ENCODE measurements around the gene SDK2. TPM values are rescaled to one million over a fixed set of nuclear protein-coding genes. Genes with fewer than 3 reads are reported as not detected.

SDK2 gene
- total and polyA plus RNA-seq, 2 experiments from 2014 or later = 0.74 to 5.1 TPM

- Histone ChIP-seq H2AFZ (no peak overlapping the region), H3F3A (replicated peaks; ENCODE audit: low read depth) (no peaks in the 10 kb centered on the region), H3K36me3 (ENCODE audit: insufficient read depth) (no peaks in the 10 kb centered on the region), H3K9me2 (ENCODE audit: insufficient read depth) (no peaks in the 10 kb centered on the region), H3K27me3 (ENCODE audit: insufficient read depth) (no peaks in the 10 kb centered on the region), H3K79me2 (replicated peaks; ENCODE audit: insufficient read depth) (no peaks in the 10 kb centered on the region), H3K4me1 (ENCODE audit: insufficient read depth) (peaks cover 18% of the 10 kb centered on the region; the same call in 1 of the 2 replicates), H3K4me2 (no peak overlapping the region), H3K4me3 (no peak overlapping the region), H4K20me1 (replicated peaks; ENCODE audit: insufficient read depth) (no peaks in the 10 kb centered on the region), H3K27ac (ENCODE audit: low read depth) (no peak overlapping the region)
- DNase-seq (ENCODE audit: low spot score) (no peak), ATAC-seq (no peak)
- TF ChIP-seq STAT1 (IDR thresholded peaks at IDR 0.05; ENCODE audit: unreplicated experiment) (no peak), POLR2AphosphoS5 (IDR thresholded peaks at IDR 0.05; ENCODE audit: low read depth) (no peak), NANOG (IDR thresholded peaks at IDR 0.05; ENCODE audit: borderline replicate concordance) (no peak), EZH2phosphoT487 (IDR thresholded peaks at IDR 0.05; ENCODE audit: unreplicated experiment) (no peak)
- TF ChIP-seq, protein P1, sequence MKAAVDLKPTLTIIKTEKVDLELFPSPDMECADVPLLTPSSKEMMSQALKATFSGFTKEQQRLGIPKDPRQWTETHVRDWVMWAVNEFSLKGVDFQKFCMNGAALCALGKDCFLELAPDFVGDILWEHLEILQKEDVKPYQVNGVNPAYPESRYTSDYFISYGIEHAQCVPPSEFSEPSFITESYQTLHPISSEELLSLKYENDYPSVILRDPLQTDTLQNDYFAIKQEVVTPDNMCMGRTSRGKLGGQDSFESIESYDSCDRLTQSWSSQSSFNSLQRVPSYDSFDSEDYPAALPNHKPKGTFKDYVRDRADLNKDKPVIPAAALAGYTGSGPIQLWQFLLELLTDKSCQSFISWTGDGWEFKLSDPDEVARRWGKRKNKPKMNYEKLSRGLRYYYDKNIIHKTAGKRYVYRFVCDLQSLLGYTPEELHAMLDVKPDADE (IDR thresholded peaks at IDR 0.05) = no peak
- Mint-ChIP-seq H3K27me3 (ENCODE audit: insufficient read depth, low read depth, poor library complexity) (peaks cover 5% of the 10 kb centered on the region), H3K36me3 (ENCODE audit: low read depth) (no peaks in the 10 kb centered on the region), H3K4me1 (peaks cover 27% of the 10 kb centered on the region), H3K9me3 (no peaks in the 10 kb centered on the region), H3K27ac (no peak overlapping the region), H3K4me3 (no peak overlapping the region)
Measured at GRCh38 chr17:73582359-73582758, 61.9 kb downstream of the SDK2 start.

- H3K4me1 Mint-ChIP-seq = peaks cover 17% of the 10 kb centered on the region
- no peaks in the 10 kb centered on the region for H3K36me3 Mint-ChIP-seq (ENCODE audit: low read depth)
- Histone ChIP-seq H3K27ac (ENCODE audit: low read depth) (no peak overlapping the region), H4K20me1 (replicated peaks; ENCODE audit: insufficient read depth) (no peaks in the 10 kb centered on the region), H3K36me3 (ENCODE audit: insufficient read depth) (no peaks in the 10 kb centered on the region), H3K4me1 (ENCODE audit: insufficient read depth) (peaks cover 8% of the 10 kb centered on the region; the same call in 1 of the 2 replicates), H3K4me2 (no peak overlapping the region), H3K79me2 (replicated peaks; ENCODE audit: insufficient read depth) (no peaks in the 10 kb centered on the region), H3K27me3 (ENCODE audit: insufficient read depth) (no peaks in the 10 kb centered on the region), H2AFZ (no peak overlapping the region), H3K4me3 (no peak overlapping the region), H3K9me2 (ENCODE audit: insufficient read depth) (no peaks in the 10 kb centered on the region), H3F3A (replicated peaks; ENCODE audit: low read depth) (no peaks in the 10 kb centered on the region)
- no peak for DNase-seq (ENCODE audit: low spot score)
- no peak overlapping the region for H3K4me3 Mint-ChIP-seq
- TF ChIP-seq EZH2phosphoT487 (IDR thresholded peaks at IDR 0.05; ENCODE audit: unreplicated experiment) = no peak
- TF ChIP-seq, protein P2, sequence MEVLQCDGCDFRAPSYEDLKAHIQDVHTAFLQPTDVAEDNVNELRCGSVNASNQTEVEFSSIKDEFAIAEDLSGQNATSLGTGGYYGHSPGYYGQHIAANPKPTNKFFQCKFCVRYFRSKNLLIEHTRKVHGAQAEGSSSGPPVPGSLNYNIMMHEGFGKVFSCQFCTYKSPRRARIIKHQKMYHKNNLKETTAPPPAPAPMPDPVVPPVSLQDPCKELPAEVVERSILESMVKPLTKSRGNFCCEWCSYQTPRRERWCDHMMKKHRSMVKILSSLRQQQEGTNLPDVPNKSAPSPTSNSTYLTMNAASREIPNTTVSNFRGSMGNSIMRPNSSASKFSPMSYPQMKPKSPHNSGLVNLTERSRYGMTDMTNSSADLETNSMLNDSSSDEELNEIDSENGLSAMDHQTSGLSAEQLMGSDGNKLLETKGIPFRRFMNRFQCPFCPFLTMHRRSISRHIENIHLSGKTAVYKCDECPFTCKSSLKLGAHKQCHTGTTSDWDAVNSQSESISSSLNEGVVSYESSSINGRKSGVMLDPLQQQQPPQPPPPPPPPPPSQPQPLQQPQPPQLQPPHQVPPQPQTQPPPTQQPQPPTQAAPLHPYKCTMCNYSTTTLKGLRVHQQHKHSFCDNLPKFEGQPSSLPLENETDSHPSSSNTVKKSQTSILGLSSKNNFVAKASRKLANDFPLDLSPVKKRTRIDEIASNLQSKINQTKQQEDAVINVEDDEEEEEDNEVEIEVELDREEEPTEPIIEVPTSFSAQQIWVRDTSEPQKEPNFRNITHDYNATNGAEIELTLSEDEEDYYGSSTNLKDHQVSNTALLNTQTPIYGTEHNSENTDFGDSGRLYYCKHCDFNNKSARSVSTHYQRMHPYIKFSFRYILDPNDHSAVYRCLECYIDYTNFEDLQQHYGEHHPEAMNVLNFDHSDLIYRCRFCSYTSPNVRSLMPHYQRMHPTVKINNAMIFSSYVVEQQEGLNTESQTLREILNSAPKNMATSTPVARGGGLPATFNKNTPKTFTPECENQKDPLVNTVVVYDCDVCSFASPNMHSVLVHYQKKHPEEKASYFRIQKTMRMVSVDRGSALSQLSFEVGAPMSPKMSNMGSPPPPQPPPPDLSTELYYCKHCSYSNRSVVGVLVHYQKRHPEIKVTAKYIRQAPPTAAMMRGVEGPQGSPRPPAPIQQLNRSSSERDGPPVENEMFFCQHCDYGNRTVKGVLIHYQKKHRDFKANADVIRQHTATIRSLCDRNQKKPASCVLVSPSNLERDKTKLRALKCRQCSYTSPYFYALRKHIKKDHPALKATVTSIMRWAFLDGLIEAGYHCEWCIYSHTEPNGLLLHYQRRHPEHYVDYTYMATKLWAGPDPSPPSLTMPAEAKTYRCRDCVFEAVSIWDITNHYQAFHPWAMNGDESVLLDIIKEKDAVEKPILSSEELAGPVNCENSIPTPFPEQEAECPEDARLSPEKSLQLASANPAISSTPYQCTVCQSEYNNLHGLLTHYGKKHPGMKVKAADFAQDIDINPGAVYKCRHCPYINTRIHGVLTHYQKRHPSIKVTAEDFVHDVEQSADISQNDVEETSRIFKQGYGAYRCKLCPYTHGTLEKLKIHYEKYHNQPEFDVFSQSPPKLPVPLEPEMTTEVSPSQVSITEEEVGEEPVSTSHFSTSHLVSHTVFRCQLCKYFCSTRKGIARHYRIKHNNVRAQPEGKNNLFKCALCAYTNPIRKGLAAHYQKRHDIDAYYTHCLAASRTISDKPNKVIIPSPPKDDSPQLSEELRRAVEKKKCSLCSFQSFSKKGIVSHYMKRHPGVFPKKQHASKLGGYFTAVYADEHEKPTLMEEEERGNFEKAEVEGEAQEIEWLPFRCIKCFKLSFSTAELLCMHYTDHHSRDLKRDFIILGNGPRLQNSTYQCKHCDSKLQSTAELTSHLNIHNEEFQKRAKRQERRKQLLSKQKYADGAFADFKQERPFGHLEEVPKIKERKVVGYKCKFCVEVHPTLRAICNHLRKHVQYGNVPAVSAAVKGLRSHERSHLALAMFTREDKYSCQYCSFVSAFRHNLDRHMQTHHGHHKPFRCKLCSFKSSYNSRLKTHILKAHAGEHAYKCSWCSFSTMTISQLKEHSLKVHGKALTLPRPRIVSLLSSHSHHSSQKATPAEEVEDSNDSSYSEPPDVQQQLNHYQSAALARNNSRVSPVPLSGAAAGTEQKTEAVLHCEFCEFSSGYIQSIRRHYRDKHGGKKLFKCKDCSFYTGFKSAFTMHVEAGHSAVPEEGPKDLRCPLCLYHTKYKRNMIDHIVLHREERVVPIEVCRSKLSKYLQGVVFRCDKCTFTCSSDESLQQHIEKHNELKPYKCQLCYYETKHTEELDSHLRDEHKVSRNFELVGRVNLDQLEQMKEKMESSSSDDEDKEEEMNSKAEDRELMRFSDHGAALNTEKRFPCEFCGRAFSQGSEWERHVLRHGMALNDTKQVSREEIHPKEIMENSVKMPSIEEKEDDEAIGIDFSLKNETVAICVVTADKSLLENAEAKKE (CRISPR knock-in tag; IDR thresholded peaks at IDR 0.05) = no peak
- TF ChIP-seq ZNF114 (CRISPR knock-in tag; IDR thresholded peaks at IDR 0.05) = no peak
- H3K27me3 Mint-ChIP-seq (ENCODE audit: insufficient read depth, low read depth, poor library complexity) = peaks cover 5% of the 10 kb centered on the region
- no peak for ATAC-seq
- H3K27ac Mint-ChIP-seq = no peak overlapping the region
- H3K9me3 Mint-ChIP-seq = no peaks in the 10 kb centered on the region
Measured at GRCh38 chr17:73581379-73581778, 62.9 kb downstream of the SDK2 start.
